Lower leg skin (tissue), 3 donors: ENCODE measurements around the gene DSTN.

Experiments
- CTCF ChIP-seq, 3 donors: fragments of 450-650 bp; IDR thresholded peaks; one replicate each; pipeline ENCODE4 v1.5.1; 2016; ENCODE audit warnings: antibody characterized with exemption in 3 of 3, mild to moderate bottlenecking in 3 of 3, moderate library complexity in 2 of 3
- POLR2A ChIP-seq, 2 donors: fragments of 450-650 bp; IDR thresholded peaks; one replicate each; pipeline ENCODE4 v1.6.1; 2016 to 2017; ENCODE audit warnings: antibody characterized with exemption in 2 of 2, mild to moderate bottlenecking in 1 of 2, moderate library complexity in 1 of 2

- no peak for TF ChIP-seq CTCF (IDR thresholded peaks at IDR 0.05)
- no peak for TF ChIP-seq POLR2A (IDR thresholded peaks at IDR 0.05)
Measured at GRCh38 chr20:17629025-17629424, 59.1 kb downstream of the DSTN start.
